GM23248 (cell line): ENCODE data around the gene KLHL6. TPM values are rescaled to one million over a fixed set of nuclear protein-coding genes. Genes with fewer than 3 reads are reported as not detected.
A peak's percentile ranks its signal among the peaks of the same experiment; 100 is the strongest.

ENCODE experiments used
- DNase-seq: peaks from one replicate; pipeline ENCODE4 v3.0.0-alpha.2; 2015
- H2AFZ ChIP-seq: fragments of 200-600 bp; sonication (generic); 2 replicates; pipeline ENCODE4 v1.6.1; 2016; ENCODE audit warnings: antibody characterized with exemption
- H3F3A ChIP-seq: fragments of 200-600 bp; sonication (generic); 2 replicates; pipeline ENCODE4 v1.6.1; 2016; ENCODE audit warnings: mild to moderate bottlenecking, antibody characterized with exemption, mixed run types; ENCODE audit not compliant: insufficient read depth
- H3K27ac ChIP-seq: fragments of 200-600 bp; sonication (generic); 2 replicates; pipeline ENCODE4 v1.5.1; 2016; ENCODE audit warnings: mild to moderate bottlenecking
- H3K27me3 ChIP-seq: fragments of 200-600 bp; sonication (generic); replicated peaks from 2 replicates; pipeline ENCODE4 v1.6.1; 2016; ENCODE audit warnings: mild to moderate bottlenecking; ENCODE audit not compliant: insufficient read depth
- H3K36me3 ChIP-seq: fragments of 200-600 bp; sonication (generic); 2 replicates; pipeline ENCODE4 v1.6.1; 2016; ENCODE audit warnings: low read depth, mild to moderate bottlenecking
- H3K4me1 ChIP-seq: fragments of 200-600 bp; sonication (generic); 2 replicates; pipeline ENCODE4 v1.6.1; 2016; ENCODE audit warnings: mild to moderate bottlenecking; ENCODE audit not compliant: insufficient read depth
- H3K4me2 ChIP-seq: fragments of 200-600 bp; sonication (generic); one replicate; pipeline ENCODE4 v1.6.1; 2016; ENCODE audit warnings: mild to moderate bottlenecking; ENCODE audit not compliant: unreplicated experiment
- H3K4me3 ChIP-seq: fragments of 200-600 bp; sonication (generic); 2 replicates; pipeline ENCODE4 v1.5.1; 2016; ENCODE audit warnings: mild to moderate bottlenecking
- H3K79me2 ChIP-seq: fragments of 200-600 bp; sonication (generic); 2 replicates; pipeline ENCODE4 v1.6.1; 2016; ENCODE audit warnings: mild to moderate bottlenecking; ENCODE audit not compliant: insufficient read depth
- H3K9ac ChIP-seq: fragments of 200-600 bp; sonication (generic); 2 replicates; pipeline ENCODE4 v1.6.1; 2016; ENCODE audit warnings: mild to moderate bottlenecking
- H3K9me2 ChIP-seq: fragments of 200-600 bp; sonication (generic); 2 replicates; pipeline ENCODE4 v1.6.1; 2016; ENCODE audit warnings: mixed run types, mild to moderate bottlenecking, moderate library complexity; ENCODE audit not compliant: insufficient read depth
- H3K9me3 ChIP-seq: fragments of 200-600 bp; sonication (generic); one replicate; pipeline ENCODE4 v1.6.1; 2017; ENCODE audit warnings: low read depth
- H4K20me1 ChIP-seq: fragments of 200-600 bp; sonication (generic); 2 replicates; pipeline ENCODE4 v1.6.0; 2016; ENCODE audit not compliant: insufficient read depth
- EZH2 ChIP-seq: fragments of 200-600 bp; sonication (generic); IDR thresholded peaks from 2 replicates; pipeline ENCODE4 v1.6.1; 2018; ENCODE audit warnings: antibody characterized with exemption, mild to moderate bottlenecking; ENCODE audit not compliant: insufficient read depth, poor library complexity, severe bottlenecking
- EZH2phosphoT487 ChIP-seq: fragments of 200-600 bp; sonication (generic); IDR thresholded peaks from 2 replicates; pipeline ENCODE4 v1.6.1; 2018; ENCODE audit warnings: antibody characterized with exemption, moderate library complexity, mild to moderate bottlenecking, low read depth; ENCODE audit not compliant: insufficient read depth
- WGBS, 2 experiments: methylation state at CpG; one replicate each; pipeline ENCODE4 v1.1.6; 2015 to 2017; ENCODE audit warnings: low lambda C conversion rate in 2 of 2, low coverage in 1 of 2; ENCODE audit errors: missing lambda C conversion rate in 2 of 2; 5-methylcytosine and 5-hydroxymethylcytosine counted together
- in situ Hi-C: fragments of 300-500 bp; cut with MboI; formaldehyde crosslinking; loops from 2 replicates; pipeline ENCODE4 v1.15.0; 2020
- polyA plus RNA-seq: library from polyadenylated mRNA; unstranded; fragments of >200 nt; fragmentation: Nextera tagmentation; extraction: Ambion mirVana; gene quantifications from 2 replicates; pipeline ENCODE4 v1.2.1, GENCODE V29; 2016
- total RNA-seq: library from RNA; depleted of rRNA; stranded (reverse); fragments of >200 nt; shearing (Covaris generic); gene quantifications from 2 replicates; pipeline ENCODE4 v1.2.3, GENCODE V29; 2014

The KLHL6 gene
- total and polyA plus RNA-seq, 2 experiments from 2014 or later = not detected

- H3K27me3 ChIP-seq = no peaks in the 10 kb centered on the region
- no peak for TF ChIP-seq EZH2
- no peak overlapping the region for H2AFZ ChIP-seq
- H3K4me3 ChIP-seq = no peak overlapping the region
- H3K4me1 ChIP-seq = peaks cover 8% of the 10 kb centered on the region; the same call in 1 of the 2 replicates
- H3K9me3 ChIP-seq = no peaks in the 10 kb centered on the region
- DNase-seq = no peak
- H3K9ac ChIP-seq = no peak overlapping the region
- H4K20me1 ChIP-seq = no peaks in the 10 kb centered on the region
- no peaks in the 10 kb centered on the region for H3K9me2 ChIP-seq
- H3K4me2 ChIP-seq = no peak overlapping the region
- WGBS, 2 experiments = 44 to 46% methylated on average over 6 of the region's 6 CpGs
- H3K36me3 ChIP-seq = no peaks in the 10 kb centered on the region
- no peaks in the 10 kb centered on the region for H3K79me2 ChIP-seq
- no peak overlapping the region for H3K27ac ChIP-seq
- in situ Hi-C loops = no loop called here
- H3F3A ChIP-seq = peaks cover 17% of the 10 kb centered on the region
Observed at GRCh38 chr3:183486472-183486871, 69.0 kb downstream of the KLHL6 start.

- Histone ChIP-seq H3K9me3 (no peaks in the 10 kb centered on the region), H3K4me3 (no peak overlapping the region), H4K20me1 (no peaks in the 10 kb centered on the region), H3F3A (peaks cover 17% of the 10 kb centered on the region), H3K9me2 (no peaks in the 10 kb centered on the region), H3K79me2 (no peaks in the 10 kb centered on the region), H3K4me1 (peaks cover 8% of the 10 kb centered on the region; the same call in 1 of the 2 replicates), H3K4me2 (no peak overlapping the region), H3K27me3 (no peaks in the 10 kb centered on the region), H3K36me3 (no peaks in the 10 kb centered on the region), H2AFZ (no peak overlapping the region), H3K27ac (no peak overlapping the region), H3K9ac (no peak overlapping the region)
- DNase-seq = no peak
- in situ Hi-C loops = no loop called here
- TF ChIP-seq EZH2 (no peak), EZH2phosphoT487 (no peak)
- WGBS, 2 experiments = 78 to 81% methylated on average over 6 of the region's 6 CpGs
Observed at GRCh38 chr3:183485585-183485984, 69.9 kb downstream of the KLHL6 start.

- H3K79me2 ChIP-seq = no peaks in the 10 kb centered on the region
- no peaks in the 10 kb centered on the region for H3K9me2 ChIP-seq
- H3K4me2 ChIP-seq = no peak overlapping the region
- H4K20me1 ChIP-seq = no peaks in the 10 kb centered on the region
- peaks cover 8% of the 10 kb centered on the region; the same call in 1 of the 2 replicates for H3K4me1 ChIP-seq
- H3K27ac ChIP-seq = no peak overlapping the region
- H3F3A ChIP-seq = peaks cover 17% of the 10 kb centered on the region
- in situ Hi-C loops = no loop called here
- H3K36me3 ChIP-seq = no peaks in the 10 kb centered on the region
- H3K4me3 ChIP-seq = no peak overlapping the region
- H3K9me3 ChIP-seq = no peaks in the 10 kb centered on the region
- TF ChIP-seq EZH2 (no peak), EZH2phosphoT487 (no peak)
- H2AFZ ChIP-seq = no peak overlapping the region
- no peaks in the 10 kb centered on the region for H3K27me3 ChIP-seq
- 79% methylated on average over 6 of the region's 6 CpGs for WGBS, 2 experiments
- no peak for DNase-seq
- no peak overlapping the region for H3K9ac ChIP-seq
Observed at GRCh38 chr3:183485093-183485492, 70.4 kb downstream of the KLHL6 start.

GRCh38 chr3:183484431-183485075 is 71.0 kb downstream of the KLHL6 start:
- Histone ChIP-seq H4K20me1 (no peaks in the 10 kb centered on the region), H3K4me2 (no peak overlapping the region), H3K9ac (no peak overlapping the region), H3K4me3 (no peak overlapping the region), H3K4me1 (peaks cover 10% of the 10 kb centered on the region; the same call in 1 of the 2 replicates), H3K9me2 (no peaks in the 10 kb centered on the region), H2AFZ (no peak overlapping the region), H3K79me2 (no peaks in the 10 kb centered on the region), H3K36me3 (no peaks in the 10 kb centered on the region), H3K9me3 (no peaks in the 10 kb centered on the region), H3K27me3 (no peaks in the 10 kb centered on the region), H3F3A (peaks cover 17% of the 10 kb centered on the region), H3K27ac (peak overlapping the region; percentile 68)
- WGBS, 2 experiments = 77 to 84% methylated on average over 4 of the region's 4 CpGs
- in situ Hi-C loops = no loop called here
- TF ChIP-seq EZH2 = no peak
- TF ChIP-seq EZH2phosphoT487 = no peak
- DNase-seq = no peak

- no peaks in the 10 kb centered on the region for H3K36me3 ChIP-seq
- WGBS, 2 experiments = 29 to 30% methylated on average over 8 of the region's 8 CpGs
- no peaks in the 10 kb centered on the region for H3K79me2 ChIP-seq
- H3K9ac ChIP-seq = no peak overlapping the region
- peaks cover 17% of the 10 kb centered on the region for H3F3A ChIP-seq
- H3K27ac ChIP-seq = no peak overlapping the region
- no peak overlapping the region for H2AFZ ChIP-seq
- peaks cover 10% of the 10 kb centered on the region; the same call in 1 of the 2 replicates for H3K4me1 ChIP-seq
- H3K9me3 ChIP-seq = no peaks in the 10 kb centered on the region
- H3K4me3 ChIP-seq = no peak overlapping the region
- DNase-seq = peak; percentile 64
- in situ Hi-C loops = no loop called here
- no peaks in the 10 kb centered on the region for H4K20me1 ChIP-seq
- H3K9me2 ChIP-seq = no peaks in the 10 kb centered on the region
- no peaks in the 10 kb centered on the region for H3K27me3 ChIP-seq
- H3K4me2 ChIP-seq = no peak overlapping the region
- TF ChIP-seq EZH2phosphoT487 (no peak), EZH2 (no peak)
Observed at GRCh38 chr3:183481582-183481981, 73.9 kb downstream of the KLHL6 start.
